ENCODE measurements around the gene TRIP13.
"Not testable (repeated sequence)": the region's sequence is repeated elsewhere in the genome, so short reads cannot be mapped to it uniquely, and the experiment has no call there.

The TRIP13 gene

DNA sequence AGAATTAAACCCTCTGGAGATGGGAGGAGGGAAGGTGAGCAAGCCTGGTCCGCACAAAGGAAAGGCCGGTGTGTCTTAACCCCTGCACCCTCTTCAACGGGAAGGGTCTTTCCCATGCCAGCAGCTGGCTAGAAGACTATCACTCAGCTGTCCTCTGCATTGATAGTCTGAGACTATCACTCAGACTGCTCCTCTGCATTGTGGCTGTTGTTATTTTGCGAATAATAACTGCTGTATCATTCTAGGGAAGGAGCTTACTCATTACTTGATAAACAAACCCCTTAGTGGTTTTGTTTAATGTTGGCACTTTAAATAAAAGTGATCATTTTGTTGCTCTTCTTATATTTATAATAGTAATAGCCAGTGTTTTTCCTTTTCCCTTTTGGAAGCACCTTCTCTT lies 8.1 kb downstream of the TRIP13 start:
- DNase-seq: no peak

DNA sequence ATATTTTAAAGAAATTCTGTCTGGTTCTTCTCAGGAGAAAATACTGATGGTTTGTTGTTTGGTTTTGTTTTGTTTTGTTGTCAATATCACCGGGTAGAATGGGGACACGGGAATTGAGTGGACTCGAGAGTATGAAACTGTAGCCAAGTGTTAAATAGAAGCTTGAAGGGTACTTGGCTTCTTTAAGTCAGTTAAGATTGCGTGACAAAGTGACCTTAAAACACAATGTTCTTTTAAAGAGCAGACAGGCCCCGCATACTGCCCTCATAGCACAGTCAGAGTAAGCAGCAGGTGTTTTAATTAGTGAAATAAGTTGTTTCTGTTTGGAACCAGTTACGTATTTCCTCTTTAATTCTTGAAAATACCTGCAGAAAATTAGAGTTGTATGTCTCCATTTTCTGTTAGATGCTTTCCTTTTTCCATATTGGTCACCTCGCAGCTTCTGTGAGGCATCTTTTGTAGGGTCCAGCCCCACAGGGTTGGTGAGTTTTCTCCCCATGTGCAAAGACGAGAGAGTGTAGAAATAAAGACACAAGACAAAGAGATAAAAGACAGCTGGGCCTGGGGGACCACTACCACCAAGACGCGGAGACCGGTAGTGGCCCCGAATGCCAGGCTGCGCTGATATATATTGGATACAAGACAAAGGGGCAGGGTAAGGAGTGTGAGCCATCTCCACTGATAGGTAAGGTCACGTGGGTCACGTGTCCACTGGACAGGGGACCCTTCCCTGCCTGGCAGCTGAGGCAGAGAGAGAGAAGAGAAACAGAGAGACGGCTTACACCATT lies 9.6 kb downstream of the TRIP13 start:
- no peak for DNase-seq

DNA sequence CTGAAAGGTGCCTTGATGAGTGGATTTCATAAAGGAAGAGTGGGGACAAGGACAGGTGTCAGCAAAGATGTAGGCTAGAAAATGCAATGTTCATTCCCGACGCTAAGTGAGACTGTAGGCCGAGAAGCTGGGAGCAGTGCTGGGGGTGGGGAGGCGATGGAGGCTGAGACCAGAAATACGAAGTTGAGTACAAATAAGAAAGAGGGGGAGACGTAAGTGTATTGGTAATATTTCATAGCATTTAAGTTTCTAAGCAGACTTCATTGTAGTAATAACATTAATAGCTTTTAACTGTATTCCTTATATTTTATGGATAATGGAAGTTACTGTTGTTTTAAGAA lies 11.0 kb downstream of the TRIP13 start:
- no peak for DNase-seq

DNA sequence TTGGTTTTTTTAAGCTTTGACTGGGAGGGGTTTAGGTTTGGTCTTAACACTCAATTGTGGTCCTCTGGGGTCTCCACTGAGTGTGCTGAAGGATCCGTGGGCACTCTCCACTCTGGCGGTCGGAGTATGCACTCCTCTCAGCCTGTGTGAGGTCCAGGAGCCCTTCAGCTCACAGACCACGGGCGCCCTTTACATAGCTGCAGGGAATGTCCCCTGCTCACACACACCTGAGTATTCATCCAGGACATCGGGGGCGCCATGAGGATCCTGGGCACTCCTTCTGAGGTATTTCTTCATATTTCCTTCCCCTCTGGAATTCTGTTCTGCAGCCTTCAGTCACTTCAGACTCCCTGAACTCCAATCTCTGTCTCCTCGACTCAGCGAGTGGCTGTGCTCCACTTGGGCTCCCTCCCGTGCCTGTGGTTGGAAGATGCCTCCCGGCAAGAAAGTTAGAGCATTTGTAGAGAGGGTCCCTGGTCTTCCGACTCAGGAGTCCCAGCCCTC lies 12.5 kb downstream of the TRIP13 start:
- no peak for DNase-seq

DNA sequence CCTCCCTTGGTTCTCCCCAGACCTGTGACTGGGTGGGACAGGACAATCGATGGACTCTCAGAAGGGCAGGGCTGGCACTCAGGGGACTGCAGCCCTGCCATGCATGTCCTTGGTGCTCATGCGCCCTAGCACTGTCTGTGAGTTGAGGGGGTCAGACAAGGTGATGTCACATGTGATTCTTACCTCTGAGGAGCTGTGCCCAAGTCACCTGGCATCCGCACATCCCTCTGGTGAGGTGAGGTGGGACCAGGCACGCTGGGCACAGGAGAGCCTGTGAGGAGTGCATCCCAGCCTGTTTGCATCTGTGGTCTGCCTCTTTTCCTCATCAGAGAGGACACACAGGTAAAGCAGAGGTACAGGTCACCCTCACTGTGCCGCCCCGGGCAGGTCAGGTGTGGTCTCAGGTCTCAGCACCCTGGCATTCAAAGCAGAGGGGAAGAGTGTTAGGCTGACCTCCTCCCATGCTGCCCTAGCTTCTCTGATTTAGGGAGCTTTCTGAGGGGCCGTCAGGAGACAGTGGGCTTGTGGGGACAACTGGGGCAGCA lies 14.8 kb downstream of the TRIP13 start:
- DNase-seq: no peak

DNA sequence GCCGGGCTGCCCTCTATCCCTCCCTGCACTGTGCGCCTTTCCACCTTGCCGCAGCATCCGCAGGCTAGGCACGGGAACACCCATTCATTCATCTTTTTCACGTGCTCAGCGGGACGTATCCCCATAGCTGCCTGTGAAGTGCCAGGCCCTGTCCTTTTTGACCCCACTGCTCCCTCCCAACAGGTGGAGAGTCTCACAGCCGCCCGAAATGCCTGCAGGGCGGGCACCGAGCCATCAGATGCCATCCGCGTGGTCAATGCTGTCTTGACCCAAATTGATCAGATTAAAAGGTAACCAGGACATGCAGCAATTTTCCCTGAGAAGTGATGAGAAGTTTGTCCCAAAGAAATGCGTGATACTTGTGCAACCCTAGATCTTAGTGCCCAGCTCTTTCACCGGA lies 15.5 kb downstream of the TRIP13 start:
- no peak for DNase-seq

DNA sequence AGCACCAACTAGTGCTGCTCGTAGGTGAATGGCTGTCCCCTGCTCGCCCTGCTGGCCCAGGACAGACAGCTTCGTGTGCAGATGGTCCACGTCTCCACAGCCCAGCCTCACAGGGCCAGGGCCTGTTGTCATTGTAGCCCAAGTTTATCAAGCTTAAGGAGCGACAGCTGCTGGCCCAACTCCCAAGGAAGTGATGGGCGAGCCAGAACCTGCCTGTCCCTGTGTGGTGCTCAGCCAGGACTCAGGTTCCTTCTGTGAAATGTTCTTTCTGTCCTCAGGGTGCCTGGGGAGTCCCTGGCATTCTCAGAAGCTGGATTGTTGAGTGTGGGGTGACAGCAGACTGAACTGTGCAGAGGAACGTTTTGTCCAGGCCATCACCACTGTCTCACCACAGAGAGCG lies 16.4 kb downstream of the TRIP13 start:
- DNase-seq: no peak

DNA sequence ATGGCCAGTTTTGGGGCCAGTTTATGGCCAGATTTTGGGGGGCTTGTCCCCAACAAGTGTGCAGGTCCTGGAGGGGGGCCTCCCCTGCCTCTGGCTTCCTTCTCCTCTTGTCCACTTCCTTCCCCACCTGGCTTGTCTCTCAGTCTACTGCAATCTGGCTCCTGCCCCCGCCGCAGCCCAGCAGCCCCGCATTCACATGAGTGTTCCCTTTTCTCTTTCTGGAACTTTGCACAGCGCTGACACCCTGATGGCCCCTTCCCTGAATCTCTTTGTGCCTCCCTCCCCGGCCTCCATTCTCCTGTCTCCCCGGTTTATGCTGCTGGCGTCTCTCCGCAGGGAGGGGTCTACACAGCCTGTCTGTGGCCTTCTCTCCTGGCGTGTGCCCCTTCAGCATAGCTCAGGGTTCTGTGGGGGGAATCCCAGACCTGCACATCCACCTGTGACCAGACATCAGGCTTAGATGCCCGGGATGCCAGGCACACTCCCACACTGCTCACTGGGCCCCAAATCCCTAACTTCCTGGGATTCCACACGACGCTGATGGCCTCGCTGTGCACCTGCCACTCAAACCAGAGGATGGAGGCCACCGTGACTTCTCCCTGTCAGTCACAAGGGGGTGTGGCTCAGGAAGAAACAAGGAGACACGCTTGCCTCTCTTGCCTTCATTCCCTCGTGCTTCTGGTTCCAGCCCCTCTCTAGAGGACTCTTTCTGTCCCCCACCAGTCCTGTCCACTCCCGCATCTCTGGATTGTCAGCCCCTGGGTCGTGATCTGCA lies 17.5 kb downstream of the TRIP13 start:
- DNase-seq: no peak

DNA sequence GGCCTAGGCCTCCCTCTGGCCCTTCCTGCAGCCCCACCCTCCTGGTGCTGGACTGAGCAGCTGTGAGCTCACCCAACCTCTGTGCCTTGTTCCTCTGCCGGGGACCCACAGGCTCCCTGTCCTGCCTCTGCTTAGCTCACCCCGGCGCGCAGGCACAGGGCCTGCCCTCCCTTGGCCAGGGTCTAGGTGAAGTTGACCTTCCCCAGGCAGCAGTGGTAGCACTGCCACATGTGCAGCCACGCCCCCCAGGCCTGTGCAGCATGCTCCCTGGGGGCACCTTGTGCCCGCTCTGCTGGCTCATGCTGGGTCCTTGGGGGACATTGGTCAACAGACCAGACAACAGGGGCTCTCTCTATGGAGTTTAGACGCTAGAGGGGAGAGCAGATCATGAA lies 18.1 kb downstream of the TRIP13 start:
- no peak for DNase-seq

DNA sequence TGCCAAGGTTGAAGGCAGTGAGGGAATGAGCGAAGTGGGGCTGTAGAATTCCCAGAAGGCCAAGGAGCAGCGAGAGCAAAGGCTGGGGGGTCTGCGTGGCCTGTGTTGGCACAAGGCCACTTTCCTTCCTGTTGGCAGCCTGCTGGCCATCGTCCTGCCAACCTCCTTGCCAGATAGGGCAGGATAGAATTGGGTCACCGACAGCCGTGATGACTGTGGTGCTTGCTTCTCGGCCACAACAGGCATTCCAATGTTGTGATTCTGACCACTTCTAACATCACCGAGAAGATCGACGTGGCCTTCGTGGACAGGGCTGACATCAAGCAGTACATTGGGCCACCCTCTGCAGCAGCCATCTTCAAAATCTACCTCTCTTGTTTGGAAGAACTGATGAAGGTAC lies 18.9 kb downstream of the TRIP13 start:
- no peak for DNase-seq

DNA sequence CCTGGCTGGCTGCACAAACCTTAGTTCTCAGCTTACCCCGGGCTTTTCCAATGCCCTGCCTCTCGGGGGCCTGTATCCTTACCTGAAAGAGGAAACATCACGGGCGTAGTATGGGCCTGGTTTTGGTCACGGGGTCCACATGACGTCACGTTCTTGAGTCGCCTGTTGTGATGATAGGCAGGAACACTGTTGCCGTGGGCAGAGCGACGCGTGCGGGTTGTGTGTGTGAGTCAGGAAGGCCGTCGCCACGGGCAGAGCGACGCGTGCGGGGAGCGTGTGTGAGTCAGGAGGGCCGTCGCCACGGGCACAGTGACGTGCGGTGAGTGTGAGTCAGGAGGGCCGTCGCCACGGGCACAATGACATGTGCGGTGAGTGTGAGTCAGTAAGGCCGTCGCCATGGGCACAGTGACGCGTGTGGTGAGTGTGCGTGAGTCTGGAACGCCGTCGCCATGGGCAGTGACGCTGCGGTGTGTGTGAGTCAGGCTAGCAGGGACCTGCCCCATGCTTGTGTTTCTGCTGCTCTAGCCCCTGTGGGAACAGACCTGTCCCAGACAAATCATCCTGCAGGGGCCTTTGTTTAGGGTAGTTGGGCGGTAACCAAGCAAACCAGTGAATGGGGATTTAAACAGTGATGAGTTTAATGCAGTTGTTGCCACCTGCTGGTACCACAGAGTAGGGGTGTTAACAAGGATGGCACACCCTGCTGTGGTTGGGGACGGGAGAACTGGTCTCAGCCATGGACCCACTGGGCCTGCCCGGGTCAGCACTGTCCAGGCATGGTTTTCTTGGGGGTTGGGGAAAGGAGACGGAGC lies 19.8 kb downstream of the TRIP13 start:
- no peak for DNase-seq

DNA sequence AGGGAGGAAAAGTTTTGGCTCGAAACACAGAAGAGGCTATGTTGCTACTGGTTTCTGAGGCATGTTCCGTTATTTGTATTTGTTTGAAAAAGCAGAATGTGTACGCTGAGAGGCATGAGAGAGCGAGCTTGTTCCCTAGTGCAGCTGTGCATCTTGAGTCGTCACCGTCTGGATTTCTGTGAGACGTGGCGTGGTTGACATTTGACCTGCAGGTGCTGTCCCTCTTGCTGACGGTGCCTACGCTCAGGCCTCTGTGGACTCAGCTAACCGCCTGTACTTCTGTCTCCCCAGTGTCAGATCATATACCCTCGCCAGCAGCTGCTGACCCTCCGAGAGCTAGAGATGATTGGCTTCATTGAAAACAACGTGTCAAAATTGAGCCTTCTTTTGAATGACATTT lies 21.5 kb downstream of the TRIP13 start:
- no peak for DNase-seq

DNA sequence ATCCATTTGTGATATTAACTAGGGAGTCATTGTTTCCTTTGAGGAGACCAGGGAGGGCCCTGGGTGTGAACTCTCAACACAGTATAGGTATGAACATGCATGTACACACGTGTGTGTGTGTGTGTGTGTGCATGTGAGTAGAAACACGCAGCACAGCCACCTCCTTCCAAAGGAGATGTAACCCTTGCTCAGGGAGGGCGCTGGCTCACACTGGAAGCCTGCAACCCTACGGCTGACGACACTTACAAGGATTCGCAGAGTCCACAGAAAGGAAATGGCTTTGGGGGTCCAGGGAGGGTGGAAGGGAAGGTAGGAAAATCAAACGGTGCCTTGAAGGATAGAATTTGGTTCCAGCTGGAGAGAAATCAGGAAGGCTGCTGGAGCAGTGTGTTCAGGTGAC lies 21.9 kb downstream of the TRIP13 start:
- no peak for DNase-seq

DNA sequence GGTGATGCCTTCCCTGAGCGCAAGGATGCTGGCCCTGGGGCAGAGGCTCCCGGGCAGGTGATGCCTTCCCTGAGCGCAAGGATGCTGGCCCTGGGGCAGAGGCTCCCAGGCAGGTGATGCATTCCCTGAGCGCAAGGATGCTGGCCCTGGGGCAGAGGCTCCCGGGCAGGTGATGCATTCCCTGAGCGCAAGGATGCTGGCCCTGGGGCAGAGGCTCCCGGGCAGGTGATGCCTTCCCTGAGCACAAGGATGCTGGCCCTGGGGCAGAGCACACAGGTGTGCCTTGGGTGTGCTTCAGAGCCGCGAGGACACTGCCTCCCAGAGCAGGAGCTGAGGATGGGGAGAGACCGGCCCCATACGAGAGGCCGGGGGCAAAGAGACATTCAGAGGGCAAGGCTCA lies 22.7 kb downstream of the TRIP13 start:
- DNase-seq: not testable (repeated sequence)

DNA sequence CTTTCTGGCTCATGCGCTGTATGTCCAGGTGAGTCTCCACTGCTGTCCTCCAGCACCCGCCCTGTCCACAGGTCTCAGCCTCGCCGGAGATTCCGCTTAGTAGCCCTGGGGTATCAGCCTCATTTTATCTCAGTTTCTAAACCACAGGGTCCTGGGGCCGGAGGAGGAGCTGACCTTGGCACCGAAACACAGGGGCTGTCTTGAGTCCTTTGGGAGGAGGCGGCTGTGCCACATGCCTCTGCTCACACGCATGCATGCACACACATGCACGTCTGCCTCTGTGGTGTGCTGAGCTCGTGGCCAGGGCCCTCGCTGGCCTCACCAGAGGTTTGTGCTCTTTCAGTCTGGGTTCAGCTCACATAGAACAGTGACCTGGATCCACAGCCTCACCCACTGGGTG lies 23.3 kb downstream of the TRIP13 start:
- DNase-seq: no peak

DNA sequence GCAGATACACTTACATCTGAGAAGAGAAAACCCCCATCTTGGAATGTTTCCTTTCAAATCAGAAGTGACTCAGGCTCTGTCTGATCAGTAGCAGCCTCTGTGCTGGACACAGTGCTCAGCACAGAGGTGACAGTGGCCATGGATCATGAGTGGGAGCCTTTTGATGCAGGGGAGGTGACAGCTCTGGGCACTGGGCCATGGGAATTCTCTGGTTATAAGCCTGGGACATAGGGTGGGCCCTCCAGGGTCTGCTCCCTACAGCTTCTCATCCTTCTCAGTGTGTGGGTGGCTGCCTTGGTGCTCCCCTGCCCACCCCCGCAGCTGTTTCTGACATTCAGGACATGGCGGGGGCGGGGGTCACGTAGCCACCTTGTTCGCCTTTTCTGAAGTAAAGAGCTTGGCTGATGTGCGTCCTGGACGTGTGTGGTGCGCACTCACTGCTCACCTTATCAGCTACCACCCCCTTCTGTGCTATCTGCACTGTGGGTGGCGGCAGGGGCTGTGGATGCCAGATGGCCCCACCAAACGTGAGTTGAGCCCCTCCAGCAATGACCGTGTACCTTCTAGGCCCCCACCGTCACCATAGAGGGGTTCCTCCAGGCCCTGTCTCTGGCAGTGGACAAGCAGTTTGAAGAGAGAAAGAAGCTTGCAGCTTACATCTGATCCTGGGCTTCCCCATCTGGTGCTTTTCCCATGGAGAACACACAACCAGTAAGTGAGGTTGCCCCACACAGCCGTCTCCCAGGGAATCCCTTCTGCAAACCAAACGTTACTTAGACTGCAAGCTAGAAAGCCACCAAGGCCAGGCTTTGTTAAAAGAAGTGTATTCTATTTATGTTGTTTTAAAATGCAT lies 24.0 kb downstream of the TRIP13 start:
- DNase-seq: no peak

DNA sequence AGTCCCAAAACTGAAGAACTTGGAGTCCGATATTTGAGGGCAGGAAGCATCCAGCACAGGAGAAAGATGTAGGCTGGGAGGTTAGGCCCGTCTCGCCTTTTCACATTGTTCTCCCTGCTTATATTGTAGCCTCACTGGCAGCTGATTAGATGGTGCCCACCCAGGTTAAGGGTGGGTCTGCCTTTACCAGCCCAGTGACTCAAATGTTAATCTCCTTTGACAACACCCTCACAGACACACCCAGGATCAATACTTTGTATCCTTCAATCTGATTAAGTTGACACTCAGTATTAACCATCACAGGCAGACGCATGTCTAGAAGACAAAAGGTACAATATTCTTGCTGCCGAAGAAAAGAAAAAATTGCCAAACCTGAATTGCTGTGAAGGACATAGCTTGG lies 26.0 kb downstream of the TRIP13 start:
- not testable (repeated sequence) for DNase-seq

DNA sequence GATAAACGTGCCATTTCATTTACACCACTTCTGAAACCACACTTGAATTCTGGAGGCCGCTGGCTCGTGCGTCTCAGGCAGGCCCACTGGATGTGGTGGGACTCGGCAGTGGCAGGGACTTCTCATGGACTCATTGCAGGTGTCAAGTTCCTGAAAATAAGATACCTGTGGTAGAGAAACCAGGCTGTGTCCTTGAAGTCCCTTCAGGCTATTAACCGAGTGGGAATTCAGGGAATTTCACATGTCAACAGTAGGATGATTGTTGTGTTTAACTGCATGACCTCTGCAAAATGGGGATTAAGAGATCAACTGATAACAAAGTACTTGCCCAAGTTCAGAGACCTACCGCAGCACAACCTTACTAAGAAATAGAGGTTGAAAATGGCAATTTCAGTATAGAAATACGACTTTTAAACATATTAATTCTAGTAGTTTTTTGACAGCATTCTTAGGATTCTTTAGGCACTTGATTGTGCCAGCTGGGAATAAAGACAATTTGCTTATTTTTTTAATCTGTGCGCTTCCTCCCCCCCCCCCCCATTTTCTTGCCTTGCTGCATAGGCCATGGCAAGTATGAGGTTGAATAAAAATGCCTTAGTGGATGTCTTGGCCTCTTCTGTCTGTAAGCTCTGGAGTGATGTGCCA lies 26.8 kb downstream of the TRIP13 start:
- no peak for DNase-seq

DNA sequence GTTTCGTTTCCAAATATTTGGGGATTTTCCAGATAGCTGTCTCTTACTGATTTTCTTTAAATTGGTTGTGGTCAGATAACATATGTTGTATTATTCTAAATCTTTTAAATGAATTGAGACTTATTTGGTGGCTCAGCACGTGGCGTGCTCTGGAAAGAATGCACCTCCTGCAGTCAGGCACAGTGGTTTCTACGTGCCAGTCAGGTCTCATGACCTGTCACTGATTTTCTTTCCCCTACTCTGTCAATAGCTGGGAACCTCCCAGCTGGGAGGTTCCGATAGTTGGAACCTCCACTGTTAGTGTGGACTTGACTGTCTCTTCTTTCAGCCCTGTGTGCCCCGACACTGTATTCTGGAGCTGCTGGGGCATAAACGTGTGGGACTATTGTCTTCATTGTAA lies 27.6 kb downstream of the TRIP13 start:
- no peak for DNase-seq

DNA sequence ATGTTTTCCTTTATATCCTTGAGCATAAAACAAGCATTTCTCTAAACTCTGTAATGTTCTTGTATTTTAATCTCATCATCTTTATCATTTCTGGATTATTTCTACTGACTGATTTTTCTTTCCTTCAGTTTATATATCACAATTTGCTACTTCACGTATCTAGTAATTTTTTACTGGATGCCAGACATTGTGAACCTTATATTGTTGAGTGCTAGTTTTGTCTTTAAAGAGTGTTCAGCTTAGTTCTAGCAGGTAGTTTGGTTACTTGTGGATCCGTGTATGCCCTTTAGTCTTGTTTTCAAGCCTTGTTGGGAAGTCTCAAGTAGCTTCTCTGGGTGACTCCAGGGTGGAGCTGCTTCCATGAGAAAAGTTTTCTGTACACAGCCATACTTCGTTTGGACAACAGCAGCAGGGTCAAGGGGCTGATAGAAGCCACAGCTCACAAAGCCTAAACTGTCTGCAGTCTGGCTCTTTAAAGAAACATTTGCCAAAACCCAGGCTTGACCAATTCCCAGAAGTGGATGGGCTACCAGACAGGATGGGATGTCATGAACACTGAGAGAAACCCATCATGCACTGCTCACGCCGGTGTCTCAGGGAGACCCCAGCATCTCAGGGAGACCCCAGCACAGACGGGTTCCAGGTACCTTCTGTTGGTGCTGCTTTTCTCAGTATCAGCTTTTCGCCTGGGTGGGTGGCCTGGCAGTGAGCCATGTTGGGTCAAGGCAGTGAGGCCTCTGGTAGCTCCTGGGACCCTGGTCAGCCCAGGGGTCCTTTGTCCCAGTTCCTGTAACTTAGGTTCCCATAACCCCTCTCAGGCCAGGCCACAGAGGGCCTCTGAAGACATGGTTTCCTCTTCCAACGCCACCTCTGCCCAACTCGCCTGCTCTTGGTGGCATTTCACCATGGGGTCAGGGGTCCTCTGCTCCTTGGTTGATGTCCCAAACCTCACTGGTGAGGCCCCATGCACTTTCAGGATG lies 29.1 kb downstream of the TRIP13 start:
- no peak for DNase-seq

Data from NCI-H187 (cell line).